Lung (tissue), 12 donors: ENCODE data around the gene NRIP1. TPM values are rescaled to one million over a fixed set of nuclear protein-coding genes. Genes with fewer than 3 reads are reported as not detected.

Experiments
- ATAC-seq: fragments of 200-7000 bp; cut with Tn5 transposase; one replicate; pipeline ENCODE4 v1.9.1; 2020; ENCODE audit warnings: moderate number of reproducible peaks; ENCODE audit not compliant: insufficient read depth, low FRiP score
- DNase-seq, 3 donors: peaks; one replicate each; pipeline ENCODE4 v3.0.0-alpha.2; 2013 to 2017
- H3K27ac ChIP-seq, 2 donors: one replicate each; pipeline ENCODE4 v1.5.1; 2013; ENCODE audit warnings: mild to moderate bottlenecking in 2 of 2, moderate library complexity in 2 of 2, control low read depth in 1 of 2, inconsistent platforms in 1 of 2, low read depth in 1 of 2, low read length in 1 of 2
- H3K27me3 ChIP-seq, 3 donors: one replicate each; pipeline ENCODE4 v1.5.1; 2013; ENCODE audit warnings: low read length in 2 of 3; ENCODE audit not compliant: control insufficient read depth in 3 of 3, insufficient read depth in 3 of 3
- H3K36me3 ChIP-seq, 4 donors: one replicate each; pipeline ENCODE4 v1.5.1; 2013; ENCODE audit warnings: low read length in 4 of 4, mild to moderate bottlenecking in 1 of 4, moderate library complexity in 1 of 4; ENCODE audit not compliant: control insufficient read depth in 4 of 4, insufficient read depth in 4 of 4
- H3K4me1 ChIP-seq, 5 donors: one replicate each; pipeline ENCODE4 v1.5.1; 2013; ENCODE audit warnings: low read length in 5 of 5, mild to moderate bottlenecking in 2 of 5, moderate library complexity in 1 of 5; ENCODE audit not compliant: control insufficient read depth in 5 of 5, insufficient read depth in 5 of 5
- H3K4me3 ChIP-seq: one replicate; pipeline ENCODE4 v1.5.1; 2013; ENCODE audit warnings: mild to moderate bottlenecking, control low read depth, moderate library complexity
- H3K9ac ChIP-seq, 2 donors: one replicate each; pipeline ENCODE4 v1.5.1; 2013; ENCODE audit warnings: low read length in 2 of 2, control low read depth in 1 of 2; ENCODE audit not compliant: insufficient read depth in 1 of 2
- H3K9me3 ChIP-seq, 4 donors: one replicate each; pipeline ENCODE4 v1.5.1; 2013; ENCODE audit warnings: low read length in 3 of 4, mild to moderate bottlenecking in 1 of 4, moderate library complexity in 1 of 4; ENCODE audit not compliant: control insufficient read depth in 4 of 4, insufficient read depth in 3 of 4
- WGBS, 2 donors: extraction: QIAGEN DNeasy Blood & Tissue Kit; methylation state at CpG; one replicate each; pipeline ENCODE4 v1.1.7; 2013; 5-methylcytosine and 5-hydroxymethylcytosine counted together
- polyA plus RNA-seq, 2 donors: library from polyadenylated mRNA; stranded (reverse); fragments of 200-250 nt; gene quantifications; one replicate each; pipeline ENCODE4 v1.2.1, GENCODE V29; 2013
- total RNA-seq, 2 donors: library from RNA; depleted of rRNA in 1 of 2; stranded (reverse); fragments of >200 nt in 1 of 2; gene quantifications; one replicate each; pipeline ENCODE4 v1.2.1, GENCODE V29; 2014 to 2021
- TF ChIP-seq, protein P1 (sequence below): IDR thresholded peaks from 2 replicates; pipeline ENCODE4 v1.5.1; 2012; ENCODE audit warnings: mild to moderate bottlenecking; ENCODE audit errors: control extremely low read depth, extremely low read depth
- donor health status: control.
- donor health status: control.
- donor health status: Bipolar disorder and iron deficiency.
- donor health status: healthy.
- donor health status: DM: yes; HTN: yes; CAD: no.

NRIP1 gene
- total and polyA plus RNA-seq, 4 donors = 5.9 to 35.5 (median 18.3) TPM

DNA sequence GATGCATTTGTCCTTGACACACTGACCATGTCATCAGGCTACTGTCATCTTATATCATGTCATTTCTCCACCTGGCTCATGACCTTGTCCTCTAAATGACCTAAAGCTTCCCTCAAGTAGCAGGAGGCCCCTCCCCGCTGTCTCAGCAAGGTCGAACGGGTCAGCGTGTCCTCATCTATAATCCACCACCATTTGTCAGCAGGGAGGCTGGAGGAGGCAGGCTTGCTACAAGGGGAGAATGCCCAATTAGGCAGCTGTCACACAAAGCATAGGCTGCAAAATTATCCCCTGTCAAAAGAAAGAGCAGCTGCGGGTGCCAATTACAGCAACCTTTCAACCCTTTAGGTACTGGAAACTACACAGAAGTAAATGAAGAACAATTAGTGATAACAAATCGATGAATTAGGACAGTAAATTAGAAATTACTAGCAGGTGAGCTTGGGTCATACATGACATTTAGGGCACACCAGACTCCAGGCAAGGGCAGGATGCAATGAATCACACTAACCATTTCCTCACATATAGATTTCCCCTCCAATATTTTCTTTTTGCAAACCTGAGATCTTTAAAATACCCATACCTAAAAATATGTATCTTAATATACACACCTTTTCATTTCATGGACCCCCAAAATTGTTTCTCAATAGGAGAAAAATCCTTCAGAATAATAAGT lies 61.2 kb downstream of the NRIP1 start:
- Histone ChIP-seq H3K4me3 (no peak overlapping the region), H3K27ac (no peak overlapping the region), H3K27me3 (no peaks in the 10 kb centered on the region), H3K4me1 (peaks cover 2 to 18% (median 15%) of the 10 kb centered on the region in 5 donors), H3K36me3 (peaks cover 0 to 3% (median 1%) of the 10 kb centered on the region in 4 donors), H3K9ac (no peak overlapping the region), H3K9me3 (no peaks in the 10 kb centered on the region)
- DNase-seq (no peak), ATAC-seq (no peak)
- TF ChIP-seq, protein P1, sequence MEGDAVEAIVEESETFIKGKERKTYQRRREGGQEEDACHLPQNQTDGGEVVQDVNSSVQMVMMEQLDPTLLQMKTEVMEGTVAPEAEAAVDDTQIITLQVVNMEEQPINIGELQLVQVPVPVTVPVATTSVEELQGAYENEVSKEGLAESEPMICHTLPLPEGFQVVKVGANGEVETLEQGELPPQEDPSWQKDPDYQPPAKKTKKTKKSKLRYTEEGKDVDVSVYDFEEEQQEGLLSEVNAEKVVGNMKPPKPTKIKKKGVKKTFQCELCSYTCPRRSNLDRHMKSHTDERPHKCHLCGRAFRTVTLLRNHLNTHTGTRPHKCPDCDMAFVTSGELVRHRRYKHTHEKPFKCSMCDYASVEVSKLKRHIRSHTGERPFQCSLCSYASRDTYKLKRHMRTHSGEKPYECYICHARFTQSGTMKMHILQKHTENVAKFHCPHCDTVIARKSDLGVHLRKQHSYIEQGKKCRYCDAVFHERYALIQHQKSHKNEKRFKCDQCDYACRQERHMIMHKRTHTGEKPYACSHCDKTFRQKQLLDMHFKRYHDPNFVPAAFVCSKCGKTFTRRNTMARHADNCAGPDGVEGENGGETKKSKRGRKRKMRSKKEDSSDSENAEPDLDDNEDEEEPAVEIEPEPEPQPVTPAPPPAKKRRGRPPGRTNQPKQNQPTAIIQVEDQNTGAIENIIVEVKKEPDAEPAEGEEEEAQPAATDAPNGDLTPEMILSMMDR = no peak
- 86 to 90% methylated on average over 6 of the region's 6 CpGs for WGBS, 2 donors

DNA sequence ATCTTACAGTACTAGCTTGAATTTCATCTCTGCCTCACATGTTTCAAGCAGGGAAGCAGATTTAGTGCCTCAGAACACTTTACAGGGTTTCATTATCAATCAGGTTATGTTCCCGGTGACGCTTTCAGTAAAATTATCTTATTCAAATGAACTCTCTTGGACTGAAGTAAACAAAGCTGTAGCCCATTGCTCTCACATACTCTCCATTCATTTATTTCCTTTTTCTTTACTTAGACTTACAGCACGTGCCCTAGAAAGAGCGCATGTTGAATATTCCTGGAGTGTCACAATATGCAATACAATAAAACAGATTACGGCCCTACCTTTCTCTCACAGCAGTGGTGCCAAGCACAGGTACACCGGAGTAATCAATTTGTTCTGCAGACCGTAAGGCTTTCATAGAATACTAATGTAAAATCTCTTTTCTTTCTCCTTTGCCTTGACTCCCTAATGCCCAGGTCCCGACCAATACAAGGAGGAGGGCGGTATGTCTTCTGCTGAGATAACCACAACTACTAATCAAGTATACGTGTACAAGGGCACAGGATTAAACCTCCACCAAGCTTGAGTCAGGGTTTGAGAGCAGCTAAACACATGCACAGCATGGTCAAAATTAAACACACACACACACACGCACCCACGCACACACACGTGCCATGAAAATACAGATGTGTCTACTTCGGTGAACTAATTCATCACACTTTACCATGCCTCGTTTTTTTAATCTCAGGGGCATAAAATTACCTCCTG lies 62.8 kb downstream of the NRIP1 start:
- H3K27me3 ChIP-seq = no peaks in the 10 kb centered on the region
- H3K9me3 ChIP-seq = no peaks in the 10 kb centered on the region
- H3K4me1 ChIP-seq = peaks cover 2 to 18% (median 15%) of the 10 kb centered on the region in 5 donors
- no peak overlapping the region for H3K9ac ChIP-seq
- DNase-seq (peak in 2 of 3 donors; percentile 41 to 53), ATAC-seq (no peak)
- H3K36me3 ChIP-seq = peaks cover 0 to 3% (median 0%) of the 10 kb centered on the region in 4 donors
- H3K27ac ChIP-seq = no peak overlapping the region
- no peak overlapping the region for H3K4me3 ChIP-seq
- WGBS, 2 donors = 84% methylated on average over 15 of the region's 15 CpGs
- TF ChIP-seq, protein P1 = no peak

DNA sequence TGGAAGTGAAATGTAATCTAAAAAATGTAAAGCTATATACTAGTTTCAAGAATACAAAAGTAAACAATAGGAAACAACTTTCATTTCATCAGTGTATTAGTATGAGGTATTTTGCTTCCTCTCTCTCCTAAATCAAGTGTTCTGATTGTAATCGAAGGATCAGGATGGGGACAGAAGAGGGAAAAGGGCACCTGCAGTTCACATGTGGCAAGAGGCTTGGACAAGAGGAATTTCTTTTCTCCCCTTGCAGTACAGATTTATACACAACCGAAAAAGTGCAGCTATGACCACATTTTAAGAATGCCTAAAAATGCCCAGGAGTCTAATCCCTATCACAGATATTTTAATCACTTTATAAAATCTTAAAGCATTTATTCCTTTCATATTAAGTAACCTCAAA lies 63.7 kb downstream of the NRIP1 start:
- no peaks in the 10 kb centered on the region for H3K9me3 ChIP-seq
- ATAC-seq (no peak), DNase-seq (no peak)
- WGBS, 2 donors = 45 to 48% methylated on average over 2 of the region's 2 CpGs
- peaks cover 0 to 3% (median 0%) of the 10 kb centered on the region in 4 donors for H3K36me3 ChIP-seq
- H3K27me3 ChIP-seq = no peaks in the 10 kb centered on the region
- TF ChIP-seq, protein P1 = no peak
- H3K4me3 ChIP-seq = no peak overlapping the region
- H3K4me1 ChIP-seq = peaks cover 0 to 17% (median 15%) of the 10 kb centered on the region in 5 donors
- H3K9ac ChIP-seq = no peak overlapping the region
- H3K27ac ChIP-seq = no peak overlapping the region
